ENCODE results near the gene KIF9.

DNA sequence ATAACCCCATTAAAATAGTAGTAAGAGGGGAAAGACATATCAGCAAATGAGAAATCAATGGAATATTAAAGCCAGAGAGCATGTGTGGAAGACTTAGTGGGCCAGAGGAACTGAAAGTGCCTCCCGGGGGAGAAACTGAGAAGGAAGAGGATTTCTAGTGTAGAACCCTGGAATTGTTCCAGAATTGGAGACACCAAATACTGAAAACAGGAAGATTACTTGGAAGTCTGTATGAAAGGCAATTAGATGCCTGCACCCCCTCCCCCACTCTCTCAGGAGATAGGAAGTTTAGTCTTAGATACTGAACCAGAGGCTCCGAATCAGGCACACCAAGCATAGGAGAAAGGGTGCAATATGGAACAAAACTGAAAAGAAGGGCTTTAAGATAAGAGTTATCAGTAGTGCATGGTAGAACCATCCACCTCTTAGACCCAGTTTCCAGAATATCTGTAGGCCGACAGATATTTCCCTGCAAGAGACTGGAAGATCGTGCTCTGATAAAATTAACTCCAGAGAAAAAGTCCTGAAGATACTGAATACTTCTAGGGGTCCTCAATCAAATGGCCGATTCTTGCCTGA is 32.6 kb upstream of the KIF9 start:
- TF ChIP-seq HMGA2 (CRISPR knock-in tag; IDR thresholded peaks at IDR 0.05) = no peak
- TF ChIP-seq, protein P1, sequence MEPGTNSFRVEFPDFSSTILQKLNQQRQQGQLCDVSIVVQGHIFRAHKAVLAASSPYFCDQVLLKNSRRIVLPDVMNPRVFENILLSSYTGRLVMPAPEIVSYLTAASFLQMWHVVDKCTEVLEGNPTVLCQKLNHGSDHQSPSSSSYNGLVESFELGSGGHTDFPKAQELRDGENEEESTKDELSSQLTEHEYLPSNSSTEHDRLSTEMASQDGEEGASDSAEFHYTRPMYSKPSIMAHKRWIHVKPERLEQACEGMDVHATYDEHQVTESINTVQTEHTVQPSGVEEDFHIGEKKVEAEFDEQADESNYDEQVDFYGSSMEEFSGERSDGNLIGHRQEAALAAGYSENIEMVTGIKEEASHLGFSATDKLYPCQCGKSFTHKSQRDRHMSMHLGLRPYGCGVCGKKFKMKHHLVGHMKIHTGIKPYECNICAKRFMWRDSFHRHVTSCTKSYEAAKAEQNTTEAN (CRISPR knock-in tag; IDR thresholded peaks at IDR 0.05) = no peak
